ENCODE measurements around the gene TLN1. TPM values are rescaled to one million over a fixed set of nuclear protein-coding genes. Genes with fewer than 3 reads are reported as not detected.

TLN1 gene
- total and polyA plus RNA-seq, 2 experiments from 2014 or later: 21.5 to 120 TPM

DNA sequence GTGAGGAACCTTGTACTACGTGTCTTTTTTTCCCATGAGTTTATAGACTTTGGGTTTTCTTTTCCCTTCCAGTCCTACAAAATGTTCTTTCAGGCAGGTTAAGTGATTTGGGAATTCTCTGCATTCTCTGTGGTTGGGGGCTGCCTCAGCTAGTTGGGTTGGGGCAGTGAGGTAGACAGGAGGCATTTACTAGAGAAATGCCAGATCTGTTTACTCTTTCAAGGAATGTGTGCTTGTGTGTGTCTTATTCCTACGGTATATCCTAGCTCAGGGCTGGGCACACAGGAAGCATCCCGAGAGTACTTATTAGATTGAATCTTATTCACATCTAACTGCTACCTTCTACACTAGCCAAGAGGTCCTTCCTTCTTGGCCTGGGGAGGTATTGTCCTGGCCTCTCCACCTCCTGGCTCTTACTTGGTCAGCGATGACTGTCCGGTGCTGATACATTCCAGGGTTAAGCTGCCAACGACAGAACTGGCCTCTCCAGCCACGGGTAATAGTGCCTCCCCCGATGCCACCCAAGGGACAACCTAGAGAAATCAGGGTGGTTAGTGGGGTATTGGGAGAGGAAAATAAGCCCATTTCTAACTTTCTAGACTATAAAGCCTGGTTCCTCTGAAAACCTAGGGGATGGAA lies 12.0 kb upstream of the TLN1 start:
- no peak for DNase-seq (ENCODE audit: low spot score)
- peaks cover 42% of the 10 kb centered on the region for H4K20me1 ChIP-seq (replicated peaks; ENCODE audit: insufficient read depth)

DNA sequence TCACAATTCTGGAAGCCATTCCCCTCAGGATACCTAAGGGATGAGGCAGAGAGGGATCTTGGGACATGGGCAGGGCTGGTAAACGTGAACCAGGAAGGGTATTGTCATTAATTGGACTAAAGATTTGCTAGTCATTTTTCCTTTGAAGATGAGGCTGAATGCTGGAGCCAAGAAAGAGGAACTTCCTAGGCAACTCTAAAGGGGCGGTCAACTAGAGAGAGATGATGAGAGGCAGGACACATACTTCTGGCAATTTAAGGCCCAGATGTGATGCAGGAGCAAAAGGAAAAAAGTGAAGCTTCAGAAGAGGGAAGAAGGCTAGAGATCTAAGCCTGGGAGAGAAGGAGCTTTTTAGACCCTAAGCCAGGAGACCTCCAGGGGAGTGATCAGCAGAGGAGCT lies 11.5 kb upstream of the TLN1 start:
- H3K79me2 ChIP-seq (replicated peaks; ENCODE audit: insufficient read depth): peaks cover 38% of the 10 kb centered on the region
- peaks cover 42% of the 10 kb centered on the region for H4K20me1 ChIP-seq (replicated peaks; ENCODE audit: insufficient read depth)
- no peak overlapping the region for H3K4me2 ChIP-seq
- peaks cover 5% of the 10 kb centered on the region for H3F3A ChIP-seq (replicated peaks; ENCODE audit: low read depth)
- DNase-seq (ENCODE audit: low spot score): no peak
- ATAC-seq: no peak
- no peak overlapping the region for H2AFZ ChIP-seq
- peaks cover 26% of the 10 kb centered on the region for H3K36me3 ChIP-seq (ENCODE audit: insufficient read depth)
- peaks cover 70% of the 10 kb centered on the region for H3K36me3 Mint-ChIP-seq (ENCODE audit: low read depth)
- H3K27ac Mint-ChIP-seq: no peak overlapping the region
- H3K4me1 ChIP-seq (ENCODE audit: insufficient read depth): peaks cover 23% of the 10 kb centered on the region
- H3K27me3 Mint-ChIP-seq (ENCODE audit: insufficient read depth, low read depth, poor library complexity): peaks cover 3% of the 10 kb centered on the region
- no peak overlapping the region for H3K4me3 Mint-ChIP-seq
- no peak overlapping the region for H3K27ac ChIP-seq (ENCODE audit: low read depth)
- peaks cover 20% of the 10 kb centered on the region for H3K4me1 Mint-ChIP-seq
- TF ChIP-seq JUNB (IDR thresholded peaks at IDR 0.05; ENCODE audit: unreplicated experiment): no peak
- TF ChIP-seq ZNF114 (CRISPR knock-in tag; IDR thresholded peaks at IDR 0.05): no peak
- TF ChIP-seq POLR2AphosphoS5 (IDR thresholded peaks at IDR 0.05; ENCODE audit: low read depth): no peak
- TF ChIP-seq, protein P1, sequence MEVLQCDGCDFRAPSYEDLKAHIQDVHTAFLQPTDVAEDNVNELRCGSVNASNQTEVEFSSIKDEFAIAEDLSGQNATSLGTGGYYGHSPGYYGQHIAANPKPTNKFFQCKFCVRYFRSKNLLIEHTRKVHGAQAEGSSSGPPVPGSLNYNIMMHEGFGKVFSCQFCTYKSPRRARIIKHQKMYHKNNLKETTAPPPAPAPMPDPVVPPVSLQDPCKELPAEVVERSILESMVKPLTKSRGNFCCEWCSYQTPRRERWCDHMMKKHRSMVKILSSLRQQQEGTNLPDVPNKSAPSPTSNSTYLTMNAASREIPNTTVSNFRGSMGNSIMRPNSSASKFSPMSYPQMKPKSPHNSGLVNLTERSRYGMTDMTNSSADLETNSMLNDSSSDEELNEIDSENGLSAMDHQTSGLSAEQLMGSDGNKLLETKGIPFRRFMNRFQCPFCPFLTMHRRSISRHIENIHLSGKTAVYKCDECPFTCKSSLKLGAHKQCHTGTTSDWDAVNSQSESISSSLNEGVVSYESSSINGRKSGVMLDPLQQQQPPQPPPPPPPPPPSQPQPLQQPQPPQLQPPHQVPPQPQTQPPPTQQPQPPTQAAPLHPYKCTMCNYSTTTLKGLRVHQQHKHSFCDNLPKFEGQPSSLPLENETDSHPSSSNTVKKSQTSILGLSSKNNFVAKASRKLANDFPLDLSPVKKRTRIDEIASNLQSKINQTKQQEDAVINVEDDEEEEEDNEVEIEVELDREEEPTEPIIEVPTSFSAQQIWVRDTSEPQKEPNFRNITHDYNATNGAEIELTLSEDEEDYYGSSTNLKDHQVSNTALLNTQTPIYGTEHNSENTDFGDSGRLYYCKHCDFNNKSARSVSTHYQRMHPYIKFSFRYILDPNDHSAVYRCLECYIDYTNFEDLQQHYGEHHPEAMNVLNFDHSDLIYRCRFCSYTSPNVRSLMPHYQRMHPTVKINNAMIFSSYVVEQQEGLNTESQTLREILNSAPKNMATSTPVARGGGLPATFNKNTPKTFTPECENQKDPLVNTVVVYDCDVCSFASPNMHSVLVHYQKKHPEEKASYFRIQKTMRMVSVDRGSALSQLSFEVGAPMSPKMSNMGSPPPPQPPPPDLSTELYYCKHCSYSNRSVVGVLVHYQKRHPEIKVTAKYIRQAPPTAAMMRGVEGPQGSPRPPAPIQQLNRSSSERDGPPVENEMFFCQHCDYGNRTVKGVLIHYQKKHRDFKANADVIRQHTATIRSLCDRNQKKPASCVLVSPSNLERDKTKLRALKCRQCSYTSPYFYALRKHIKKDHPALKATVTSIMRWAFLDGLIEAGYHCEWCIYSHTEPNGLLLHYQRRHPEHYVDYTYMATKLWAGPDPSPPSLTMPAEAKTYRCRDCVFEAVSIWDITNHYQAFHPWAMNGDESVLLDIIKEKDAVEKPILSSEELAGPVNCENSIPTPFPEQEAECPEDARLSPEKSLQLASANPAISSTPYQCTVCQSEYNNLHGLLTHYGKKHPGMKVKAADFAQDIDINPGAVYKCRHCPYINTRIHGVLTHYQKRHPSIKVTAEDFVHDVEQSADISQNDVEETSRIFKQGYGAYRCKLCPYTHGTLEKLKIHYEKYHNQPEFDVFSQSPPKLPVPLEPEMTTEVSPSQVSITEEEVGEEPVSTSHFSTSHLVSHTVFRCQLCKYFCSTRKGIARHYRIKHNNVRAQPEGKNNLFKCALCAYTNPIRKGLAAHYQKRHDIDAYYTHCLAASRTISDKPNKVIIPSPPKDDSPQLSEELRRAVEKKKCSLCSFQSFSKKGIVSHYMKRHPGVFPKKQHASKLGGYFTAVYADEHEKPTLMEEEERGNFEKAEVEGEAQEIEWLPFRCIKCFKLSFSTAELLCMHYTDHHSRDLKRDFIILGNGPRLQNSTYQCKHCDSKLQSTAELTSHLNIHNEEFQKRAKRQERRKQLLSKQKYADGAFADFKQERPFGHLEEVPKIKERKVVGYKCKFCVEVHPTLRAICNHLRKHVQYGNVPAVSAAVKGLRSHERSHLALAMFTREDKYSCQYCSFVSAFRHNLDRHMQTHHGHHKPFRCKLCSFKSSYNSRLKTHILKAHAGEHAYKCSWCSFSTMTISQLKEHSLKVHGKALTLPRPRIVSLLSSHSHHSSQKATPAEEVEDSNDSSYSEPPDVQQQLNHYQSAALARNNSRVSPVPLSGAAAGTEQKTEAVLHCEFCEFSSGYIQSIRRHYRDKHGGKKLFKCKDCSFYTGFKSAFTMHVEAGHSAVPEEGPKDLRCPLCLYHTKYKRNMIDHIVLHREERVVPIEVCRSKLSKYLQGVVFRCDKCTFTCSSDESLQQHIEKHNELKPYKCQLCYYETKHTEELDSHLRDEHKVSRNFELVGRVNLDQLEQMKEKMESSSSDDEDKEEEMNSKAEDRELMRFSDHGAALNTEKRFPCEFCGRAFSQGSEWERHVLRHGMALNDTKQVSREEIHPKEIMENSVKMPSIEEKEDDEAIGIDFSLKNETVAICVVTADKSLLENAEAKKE (CRISPR knock-in tag; IDR thresholded peaks at IDR 0.05): no peak
- TF ChIP-seq EZH2phosphoT487 (IDR thresholded peaks at IDR 0.05; ENCODE audit: unreplicated experiment): no peak
- no peaks in the 10 kb centered on the region for H3K9me3 Mint-ChIP-seq
- H3K27me3 ChIP-seq (ENCODE audit: insufficient read depth): no peaks in the 10 kb centered on the region
- no peak overlapping the region for H3K4me3 ChIP-seq
- no peaks in the 10 kb centered on the region for H3K9me2 ChIP-seq (ENCODE audit: insufficient read depth)

More for the DNA sequence above, 12.0 kb upstream of the TLN1 start:
- TF ChIP-seq ZNF331 (CRISPR knock-in tag; IDR thresholded peaks at IDR 0.05; ENCODE audit: low read depth) (no peak), POLR2AphosphoS5 (IDR thresholded peaks at IDR 0.05; ENCODE audit: low read depth) (no peak), STAT1 (IDR thresholded peaks at IDR 0.05; ENCODE audit: unreplicated experiment) (no peak), CREB1 (CRISPR knock-in tag; IDR thresholded peaks at IDR 0.05; ENCODE audit: low read depth) (no peak), EZH2phosphoT487 (IDR thresholded peaks at IDR 0.05; ENCODE audit: unreplicated experiment) (no peak)
- TF ChIP-seq, protein P2, sequence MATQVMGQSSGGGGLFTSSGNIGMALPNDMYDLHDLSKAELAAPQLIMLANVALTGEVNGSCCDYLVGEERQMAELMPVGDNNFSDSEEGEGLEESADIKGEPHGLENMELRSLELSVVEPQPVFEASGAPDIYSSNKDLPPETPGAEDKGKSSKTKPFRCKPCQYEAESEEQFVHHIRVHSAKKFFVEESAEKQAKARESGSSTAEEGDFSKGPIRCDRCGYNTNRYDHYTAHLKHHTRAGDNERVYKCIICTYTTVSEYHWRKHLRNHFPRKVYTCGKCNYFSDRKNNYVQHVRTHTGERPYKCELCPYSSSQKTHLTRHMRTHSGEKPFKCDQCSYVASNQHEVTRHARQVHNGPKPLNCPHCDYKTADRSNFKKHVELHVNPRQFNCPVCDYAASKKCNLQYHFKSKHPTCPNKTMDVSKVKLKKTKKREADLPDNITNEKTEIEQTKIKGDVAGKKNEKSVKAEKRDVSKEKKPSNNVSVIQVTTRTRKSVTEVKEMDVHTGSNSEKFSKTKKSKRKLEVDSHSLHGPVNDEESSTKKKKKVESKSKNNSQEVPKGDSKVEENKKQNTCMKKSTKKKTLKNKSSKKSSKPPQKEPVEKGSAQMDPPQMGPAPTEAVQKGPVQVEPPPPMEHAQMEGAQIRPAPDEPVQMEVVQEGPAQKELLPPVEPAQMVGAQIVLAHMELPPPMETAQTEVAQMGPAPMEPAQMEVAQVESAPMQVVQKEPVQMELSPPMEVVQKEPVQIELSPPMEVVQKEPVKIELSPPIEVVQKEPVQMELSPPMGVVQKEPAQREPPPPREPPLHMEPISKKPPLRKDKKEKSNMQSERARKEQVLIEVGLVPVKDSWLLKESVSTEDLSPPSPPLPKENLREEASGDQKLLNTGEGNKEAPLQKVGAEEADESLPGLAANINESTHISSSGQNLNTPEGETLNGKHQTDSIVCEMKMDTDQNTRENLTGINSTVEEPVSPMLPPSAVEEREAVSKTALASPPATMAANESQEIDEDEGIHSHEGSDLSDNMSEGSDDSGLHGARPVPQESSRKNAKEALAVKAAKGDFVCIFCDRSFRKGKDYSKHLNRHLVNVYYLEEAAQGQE (IDR thresholded peaks at IDR 0.05; ENCODE audit: unreplicated experiment): no peak
- TF ChIP-seq, protein P3, sequence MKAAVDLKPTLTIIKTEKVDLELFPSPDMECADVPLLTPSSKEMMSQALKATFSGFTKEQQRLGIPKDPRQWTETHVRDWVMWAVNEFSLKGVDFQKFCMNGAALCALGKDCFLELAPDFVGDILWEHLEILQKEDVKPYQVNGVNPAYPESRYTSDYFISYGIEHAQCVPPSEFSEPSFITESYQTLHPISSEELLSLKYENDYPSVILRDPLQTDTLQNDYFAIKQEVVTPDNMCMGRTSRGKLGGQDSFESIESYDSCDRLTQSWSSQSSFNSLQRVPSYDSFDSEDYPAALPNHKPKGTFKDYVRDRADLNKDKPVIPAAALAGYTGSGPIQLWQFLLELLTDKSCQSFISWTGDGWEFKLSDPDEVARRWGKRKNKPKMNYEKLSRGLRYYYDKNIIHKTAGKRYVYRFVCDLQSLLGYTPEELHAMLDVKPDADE (IDR thresholded peaks at IDR 0.05): no peak
- Mint-ChIP-seq H3K27ac (no peak overlapping the region), H3K27me3 (ENCODE audit: insufficient read depth, low read depth, poor library complexity) (peaks cover 3% of the 10 kb centered on the region), H3K4me3 (no peak overlapping the region), H3K4me1 (peaks cover 20% of the 10 kb centered on the region), H3K36me3 (ENCODE audit: low read depth) (peaks cover 65% of the 10 kb centered on the region), H3K9me3 (no peaks in the 10 kb centered on the region)
- Histone ChIP-seq H3K4me3 (no peak overlapping the region), H2AFZ (no peak overlapping the region), H3K27me3 (ENCODE audit: insufficient read depth) (no peaks in the 10 kb centered on the region), H3K36me3 (ENCODE audit: insufficient read depth) (peaks cover 20% of the 10 kb centered on the region), H3K79me2 (replicated peaks; ENCODE audit: insufficient read depth) (peaks cover 41% of the 10 kb centered on the region), H3F3A (replicated peaks; ENCODE audit: low read depth) (peaks cover 5% of the 10 kb centered on the region), H3K9me2 (ENCODE audit: insufficient read depth) (no peaks in the 10 kb centered on the region), H3K4me2 (no peak overlapping the region), H3K27ac (ENCODE audit: low read depth) (no peak overlapping the region), H3K4me1 (ENCODE audit: insufficient read depth) (peaks cover 23% of the 10 kb centered on the region)
- no peak for ATAC-seq
